IPS-20b (cell line): Measurements from ENCODE around the gene TBC1D8.

Experiments
- H3K27ac ChIP-seq: one replicate; pipeline ENCODE4 v1.5.1; 2013; ENCODE audit warnings: low read length
- H3K27me3 ChIP-seq: 2 replicates; pipeline ENCODE4 v1.6.1; 2013; ENCODE audit warnings: mild to moderate bottlenecking, low read length, inconsistent platforms; ENCODE audit not compliant: insufficient read depth
- H3K36me3 ChIP-seq: 2 replicates; pipeline ENCODE4 v1.6.1; 2013; ENCODE audit warnings: low read depth, mild to moderate bottlenecking, inconsistent platforms, low read length, moderate library complexity; ENCODE audit not compliant: insufficient read depth
- H3K4me1 ChIP-seq: 2 replicates; pipeline ENCODE4 v1.6.1; 2013; ENCODE audit warnings: mild to moderate bottlenecking, control low read depth, inconsistent platforms, low read length, moderate library complexity; ENCODE audit not compliant: insufficient read depth
- H3K4me3 ChIP-seq: 2 replicates; pipeline ENCODE4 v1.5.1; 2013; ENCODE audit warnings: mild to moderate bottlenecking, low read length, inconsistent platforms
- H3K9ac ChIP-seq: 2 replicates; pipeline ENCODE4 v1.6.1; 2013; ENCODE audit warnings: low read depth, mild to moderate bottlenecking, inconsistent platforms, low read length, moderate library complexity
- H3K9me3 ChIP-seq: 2 replicates; pipeline ENCODE4 v1.6.1; 2013; ENCODE audit warnings: mild to moderate bottlenecking, low read depth, low read length, inconsistent platforms; ENCODE audit not compliant: insufficient read depth

TBC1D8 gene

GRCh38 chr2:101160454-101160853 lies 9.3 kb upstream of the TBC1D8 start:
- Histone ChIP-seq H3K27me3 (no peaks in the 10 kb centered on the region), H3K9ac (no peak overlapping the region), H3K27ac (no peak overlapping the region), H3K9me3 (peaks cover 18% of the 10 kb centered on the region), H3K4me1 (peaks cover 12% of the 10 kb centered on the region; the same call in 1 of the 2 replicates), H3K4me3 (no peak overlapping the region), H3K36me3 (no peaks in the 10 kb centered on the region)

GRCh38 chr2:101159526-101159925 lies 8.3 kb upstream of the TBC1D8 start:
- no peak overlapping the region for H3K9ac ChIP-seq
- H3K27ac ChIP-seq: no peak overlapping the region
- H3K9me3 ChIP-seq: peaks cover 15% of the 10 kb centered on the region
- H3K4me3 ChIP-seq: no peak overlapping the region
- peaks cover 12% of the 10 kb centered on the region; the same call in 1 of the 2 replicates for H3K4me1 ChIP-seq
- H3K27me3 ChIP-seq: no peaks in the 10 kb centered on the region
- no peaks in the 10 kb centered on the region for H3K36me3 ChIP-seq

GRCh38 chr2:101157272-101157671 lies 6.1 kb upstream of the TBC1D8 start:
- Histone ChIP-seq H3K9ac (no peak overlapping the region), H3K27me3 (peaks cover 20% of the 10 kb centered on the region; the same call in 1 of the 2 replicates), H3K4me3 (no peak overlapping the region), H3K36me3 (no peaks in the 10 kb centered on the region), H3K4me1 (peaks cover 17% of the 10 kb centered on the region; the same call in 1 of the 2 replicates), H3K27ac (no peak overlapping the region), H3K9me3 (no peaks in the 10 kb centered on the region)

DNA sequence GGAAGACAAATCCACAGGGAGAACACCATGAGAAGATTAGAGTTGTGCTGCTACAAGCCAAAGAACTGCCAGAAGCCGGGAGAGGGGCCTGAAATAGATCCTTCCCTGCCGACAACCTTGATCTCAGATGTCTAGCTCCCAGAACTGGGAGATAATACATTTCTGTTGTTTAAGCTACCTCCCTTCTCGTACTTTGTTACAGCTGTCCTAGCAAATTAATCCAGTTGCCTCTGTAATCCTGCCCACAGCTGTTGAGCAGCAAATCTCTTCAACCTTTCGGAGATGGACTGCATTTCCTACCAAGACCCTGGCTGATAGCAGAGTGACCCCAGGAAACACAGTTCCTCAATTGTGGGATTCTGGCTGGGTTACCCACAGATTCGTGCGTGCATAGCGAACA lies 2.6 kb upstream of the TBC1D8 start:
- H3K27me3 ChIP-seq: peaks cover 38% of the 10 kb centered on the region
- H3K9ac ChIP-seq: no peak overlapping the region
- no peak overlapping the region for H3K27ac ChIP-seq

DNA sequence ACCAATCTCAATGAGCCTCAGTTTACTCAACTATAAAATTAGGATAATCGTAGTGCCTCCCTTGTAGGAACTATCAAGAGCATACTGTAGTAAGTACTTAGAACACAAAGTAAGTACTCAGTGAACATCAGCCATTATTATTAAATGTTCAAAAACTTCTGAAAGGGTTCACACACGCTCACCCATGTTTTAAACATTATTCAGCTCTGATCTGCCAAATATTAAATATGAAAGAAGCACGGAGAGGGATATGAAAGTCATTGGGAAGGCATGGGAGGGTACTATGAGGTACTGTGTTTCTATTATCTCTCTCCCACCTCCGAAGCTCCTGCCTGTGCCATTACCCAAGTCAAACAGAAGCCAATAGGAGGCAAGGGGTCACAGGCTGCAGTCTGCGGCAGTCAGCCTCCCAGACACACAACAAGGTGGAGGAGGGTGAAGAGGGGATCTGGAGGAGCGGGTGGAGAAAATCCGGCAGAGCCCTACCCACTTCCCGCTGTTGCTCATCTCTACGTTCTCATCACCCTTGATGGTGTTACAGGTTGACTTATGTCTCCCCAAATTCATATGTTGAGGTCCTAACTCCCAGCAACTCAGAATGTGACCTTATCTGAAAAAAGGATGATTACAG lies 2.0 kb upstream of the TBC1D8 start:
- no peak overlapping the region for H3K4me3 ChIP-seq
- H3K36me3 ChIP-seq: no peaks in the 10 kb centered on the region
- no peaks in the 10 kb centered on the region for H3K9me3 ChIP-seq
- H3K27me3 ChIP-seq: peaks cover 40% of the 10 kb centered on the region
- H3K9ac ChIP-seq: no peak overlapping the region; the same call in 1 of the 2 replicates
- H3K4me1 ChIP-seq: peaks cover 28% of the 10 kb centered on the region
- no peak overlapping the region for H3K27ac ChIP-seq

More for the DNA sequence above, 2.6 kb upstream of the TBC1D8 start:
- no peaks in the 10 kb centered on the region for H3K9me3 ChIP-seq
- no peak overlapping the region for H3K4me3 ChIP-seq
- peaks cover 22% of the 10 kb centered on the region for H3K4me1 ChIP-seq
- H3K36me3 ChIP-seq: no peaks in the 10 kb centered on the region

DNA sequence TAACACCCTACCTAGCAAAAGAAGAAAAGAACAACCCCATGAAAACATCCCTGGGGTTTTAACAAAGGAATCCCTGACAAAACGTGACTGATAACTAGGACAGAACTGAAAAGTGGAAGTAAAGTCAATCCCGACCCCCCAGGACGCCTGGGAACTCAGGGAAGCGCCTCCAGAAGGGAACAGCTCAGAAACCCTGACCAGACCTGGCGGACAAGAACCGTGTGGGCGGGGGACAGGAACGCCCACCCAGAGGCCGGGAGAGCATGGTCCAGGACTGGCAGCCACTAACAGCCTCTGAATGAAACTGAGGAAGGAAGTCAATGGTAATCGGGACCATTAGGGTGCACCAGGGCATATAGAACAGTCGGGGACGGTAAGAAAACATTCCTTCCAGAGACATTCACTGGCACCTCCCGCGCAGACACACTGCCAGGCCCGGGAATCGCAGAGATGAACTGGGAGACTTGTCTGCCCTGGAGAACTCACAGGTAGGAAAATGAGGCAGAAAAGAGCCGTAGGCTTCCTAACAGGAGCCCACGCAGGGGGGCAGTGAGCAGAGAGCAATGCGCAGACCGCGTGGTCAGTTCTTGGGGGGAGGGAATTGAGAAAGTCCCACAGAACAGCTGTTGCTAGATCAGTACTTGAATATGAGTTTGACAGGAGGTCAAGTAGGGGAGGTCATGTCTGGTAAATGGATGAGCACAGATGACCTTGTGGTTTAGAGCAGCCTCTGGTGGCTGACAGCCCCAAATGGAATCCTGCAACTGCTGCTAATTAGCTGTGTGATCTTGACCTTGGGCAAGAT lies 1.3 kb upstream of the TBC1D8 start:
- Histone ChIP-seq H3K36me3 (no peaks in the 10 kb centered on the region), H3K9me3 (no peaks in the 10 kb centered on the region), H3K27ac (no peak overlapping the region), H3K4me1 (peaks cover 35% of the 10 kb centered on the region), H3K4me3 (peak overlapping the region; percentile 74), H3K9ac (no peak overlapping the region), H3K27me3 (peaks cover 40% of the 10 kb centered on the region)

DNA sequence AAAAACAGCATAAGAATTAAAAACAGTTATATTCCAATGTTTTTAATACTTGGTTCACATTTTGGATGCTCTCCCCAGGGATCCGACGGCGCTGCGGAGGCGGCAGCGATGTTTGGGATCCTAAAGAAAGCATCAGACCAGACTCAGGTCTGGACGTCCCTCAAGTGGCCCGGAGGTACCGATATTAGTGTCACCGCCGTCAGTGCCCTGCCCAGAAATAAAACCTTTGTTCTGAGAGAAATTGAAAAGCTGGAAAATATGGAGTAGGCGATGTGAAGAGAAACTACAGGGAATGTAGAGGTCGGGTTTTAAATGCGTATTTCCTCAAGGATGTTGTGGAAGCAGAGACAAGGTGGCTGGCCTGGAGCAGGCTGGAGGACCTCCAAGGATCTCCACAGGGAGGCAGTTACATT lies 683 bp upstream of the TBC1D8 start:
- Histone ChIP-seq H3K4me3 (peak overlapping the region; percentile 74), H3K4me1 (peaks cover 37% of the 10 kb centered on the region), H3K9me3 (no peaks in the 10 kb centered on the region), H3K27ac (no peak overlapping the region), H3K27me3 (peaks cover 40% of the 10 kb centered on the region), H3K9ac (peak overlapping the region; percentile 17; the same call in 1 of the 2 replicates), H3K36me3 (no peaks in the 10 kb centered on the region)

DNA sequence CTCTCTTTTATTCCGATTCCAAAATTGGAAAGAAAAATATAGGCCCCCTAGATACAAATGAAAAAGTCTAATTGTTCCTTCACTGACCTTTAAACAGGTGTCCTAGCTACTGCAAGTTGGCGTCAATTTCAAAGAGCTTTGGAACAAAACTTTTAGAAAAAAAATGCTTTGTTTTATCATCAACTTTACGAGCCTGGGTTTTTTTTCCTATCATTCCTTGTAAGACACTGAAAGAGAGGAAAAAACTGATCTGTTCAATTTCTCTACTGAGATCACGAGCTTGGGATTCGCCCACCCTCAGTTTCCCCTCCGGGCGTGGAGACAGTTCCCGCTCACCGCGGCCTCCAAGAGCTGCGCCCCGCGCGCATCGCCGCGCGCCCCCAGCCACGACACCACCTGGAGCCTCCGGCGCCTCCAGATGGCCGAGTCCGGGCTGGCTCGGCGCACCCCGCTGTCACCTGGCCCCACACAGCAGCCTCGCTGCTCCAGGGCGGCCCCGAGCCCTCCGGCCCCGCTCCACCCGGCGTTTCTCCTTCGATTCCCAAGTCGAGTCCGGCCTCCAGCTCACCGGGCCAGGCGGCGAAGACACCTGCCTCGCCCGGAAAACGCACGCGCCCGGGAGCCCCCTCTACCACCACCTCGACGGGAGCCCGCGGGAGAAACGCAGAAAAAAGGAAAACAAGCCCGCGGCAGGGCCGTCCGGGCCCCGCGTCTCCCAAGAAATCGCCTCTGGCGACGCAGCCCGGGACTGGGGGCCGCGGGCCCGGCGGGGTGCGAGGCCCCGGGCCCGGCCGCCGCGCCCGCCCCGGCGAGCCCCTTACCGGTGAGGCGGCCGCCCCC lies 656 bp downstream of the TBC1D8 start:
- H3K27ac ChIP-seq: no peak overlapping the region
- H3K27me3 ChIP-seq: peaks cover 40% of the 10 kb centered on the region
- H3K4me1 ChIP-seq: peaks cover 47% of the 10 kb centered on the region
- H3K4me3 ChIP-seq: peak overlapping the region; percentile 72
- peak overlapping the region; percentile 59; the same call in 1 of the 2 replicates for H3K9ac ChIP-seq
- no peaks in the 10 kb centered on the region for H3K9me3 ChIP-seq
- H3K36me3 ChIP-seq: no peaks in the 10 kb centered on the region

DNA sequence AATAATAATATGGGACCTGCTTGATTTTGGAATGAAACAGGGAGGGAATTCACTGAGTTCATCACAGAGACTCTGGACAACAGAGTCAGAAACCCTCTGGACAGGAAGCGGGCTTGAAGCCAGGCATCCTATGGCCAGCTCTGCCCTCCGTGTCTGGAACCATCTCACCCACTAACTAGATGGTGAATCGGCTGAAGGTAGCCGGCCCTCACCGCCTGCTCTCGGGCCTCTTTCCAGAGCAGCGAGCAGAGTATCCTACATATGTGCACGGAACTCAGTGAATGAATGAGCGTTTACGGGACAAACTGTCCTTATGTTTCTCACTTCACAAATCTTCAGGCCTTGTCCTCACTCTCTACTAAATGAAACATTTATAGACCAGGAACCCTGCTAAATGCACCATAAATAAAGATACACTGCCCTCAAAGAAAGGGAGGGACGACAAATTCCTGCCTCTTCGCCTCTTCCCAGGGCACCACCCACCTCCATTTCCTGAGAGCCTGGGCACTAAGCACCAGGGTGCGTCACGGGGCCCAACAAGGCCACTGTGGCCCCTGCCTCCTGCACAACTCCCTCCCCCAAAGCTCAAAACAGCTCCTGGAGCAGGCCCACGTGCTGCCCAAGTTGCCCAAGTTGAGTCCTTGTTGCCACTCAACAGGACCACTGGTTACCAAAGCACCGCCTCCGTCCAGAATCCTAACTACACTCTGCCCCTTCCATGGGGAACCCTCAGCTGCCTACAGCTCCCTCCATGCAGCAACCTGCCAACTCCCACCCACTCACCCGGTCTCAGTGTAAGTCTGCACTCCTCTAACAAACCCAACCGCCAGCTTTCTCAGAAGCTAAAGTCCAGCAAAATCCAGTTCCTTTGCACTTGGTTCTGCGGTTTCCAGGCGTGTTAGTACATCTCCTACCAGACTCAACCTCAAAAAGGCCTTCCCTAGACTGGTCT lies 1.7 kb downstream of the TBC1D8 start:
- Histone ChIP-seq H3K4me1 (peaks cover 54% of the 10 kb centered on the region), H3K9ac (peak overlapping the region; percentile 59; the same call in 1 of the 2 replicates), H3K36me3 (no peaks in the 10 kb centered on the region), H3K27ac (no peak overlapping the region), H3K9me3 (no peaks in the 10 kb centered on the region), H3K4me3 (peak overlapping the region; percentile 72), H3K27me3 (peaks cover 40% of the 10 kb centered on the region)

DNA sequence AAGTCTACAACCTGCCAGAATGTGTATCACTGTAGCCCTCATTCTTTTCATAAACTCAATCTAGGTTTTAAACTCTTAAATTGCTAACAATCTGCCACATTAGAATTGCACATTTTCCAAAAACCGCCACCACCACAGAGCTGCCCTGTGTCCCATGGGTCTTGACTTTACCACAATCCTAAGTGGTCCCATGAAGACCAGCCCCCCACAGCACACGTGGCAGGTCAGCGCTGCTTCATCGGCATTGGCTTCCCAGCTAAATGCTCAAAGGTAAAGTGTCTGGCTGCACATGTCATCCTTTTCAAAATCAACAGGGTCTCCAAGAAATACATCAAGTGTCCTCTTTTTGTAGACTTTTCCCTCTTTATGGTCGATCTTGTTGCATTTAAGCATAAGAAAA lies 2.4 kb downstream of the TBC1D8 start:
- Histone ChIP-seq H3K27me3 (peaks cover 34% of the 10 kb centered on the region), H3K4me1 (peaks cover 54% of the 10 kb centered on the region)

More for the DNA sequence above, 2.4 kb downstream of the TBC1D8 start:
- H3K4me3 ChIP-seq: peak overlapping the region; percentile 72; the same call in 1 of the 2 replicates
- no peaks in the 10 kb centered on the region for H3K36me3 ChIP-seq
- no peaks in the 10 kb centered on the region for H3K9me3 ChIP-seq
- no peak overlapping the region for H3K9ac ChIP-seq
- no peak overlapping the region for H3K27ac ChIP-seq
